Endothelial cell of hepatic sinusoid (primary cell): ENCODE measurements around the gene SPRR2D.
"Not testable (repeated sequence)": the region's sequence is repeated elsewhere in the genome, so short reads cannot be mapped to it uniquely, and the experiment has no call there.

ENCODE experiments used
- in situ Hi-C: cut with HindIII; loops from 2 replicates; pipeline ENCODE4 v1.10.0; 2017; ENCODE audit warnings: low sequenced_read_pairs

Gene SPRR2D

GRCh38 chr1:153040950-153041631, at the start of gene SPRR2D:
TSS of gene SPRR2D (minus strand) at chr1:153041120. CDS start at chr1:153040346, 774 bp downstream.
- in situ Hi-C loops = no loop called here

GRCh38 chr1:153087652-153088051, 46.7 kb upstream of the SPRR2D start:
- in situ Hi-C loops = no loop called here

- in situ Hi-C loops = no loop called here
Observed at GRCh38 chr1:153081736-153082135, 40.8 kb upstream of the SPRR2D start.

DNA sequence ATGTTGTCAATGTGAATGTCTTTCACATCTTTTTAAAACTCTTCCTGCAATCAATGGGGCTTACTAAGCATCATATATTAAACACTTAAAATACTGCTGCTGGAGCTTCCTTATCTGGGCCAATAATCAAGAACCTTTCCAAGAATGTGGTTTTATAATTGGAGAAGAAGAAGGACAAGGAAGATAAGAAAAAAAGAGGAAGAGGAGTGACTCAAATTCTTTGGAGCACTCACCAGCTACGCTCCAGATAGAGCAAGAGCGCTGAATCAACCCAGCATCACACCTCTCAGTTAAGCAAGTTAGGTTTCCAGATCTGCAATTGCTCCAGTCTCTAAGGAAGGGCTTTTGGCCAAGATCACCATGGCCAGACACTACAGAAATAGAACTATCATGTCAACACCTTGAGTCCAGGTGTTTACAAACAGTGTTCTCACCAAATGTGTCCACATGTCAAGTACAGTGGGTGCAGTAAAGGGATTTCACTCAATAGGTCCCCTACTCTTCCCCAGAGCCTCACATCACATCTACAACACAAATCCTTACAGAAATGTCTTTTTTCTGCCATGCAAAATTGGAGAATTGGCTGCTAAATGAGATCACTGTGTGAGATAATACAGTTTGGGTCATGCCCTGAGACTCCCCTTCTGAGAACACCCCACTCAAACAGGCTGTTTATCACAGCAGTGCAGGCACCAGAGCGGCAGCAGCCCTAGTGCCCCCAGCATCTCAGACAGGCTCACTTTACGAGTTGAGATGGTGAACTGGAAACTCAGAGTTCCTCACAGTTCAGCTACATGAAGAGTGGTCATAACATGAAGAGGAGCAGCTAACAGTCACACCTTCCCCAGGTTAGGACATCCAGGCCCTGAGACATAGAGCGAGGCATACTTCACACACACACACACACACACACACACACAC, 32.1 kb upstream of the SPRR2D start:
- in situ Hi-C loops = no loop called here

DNA sequence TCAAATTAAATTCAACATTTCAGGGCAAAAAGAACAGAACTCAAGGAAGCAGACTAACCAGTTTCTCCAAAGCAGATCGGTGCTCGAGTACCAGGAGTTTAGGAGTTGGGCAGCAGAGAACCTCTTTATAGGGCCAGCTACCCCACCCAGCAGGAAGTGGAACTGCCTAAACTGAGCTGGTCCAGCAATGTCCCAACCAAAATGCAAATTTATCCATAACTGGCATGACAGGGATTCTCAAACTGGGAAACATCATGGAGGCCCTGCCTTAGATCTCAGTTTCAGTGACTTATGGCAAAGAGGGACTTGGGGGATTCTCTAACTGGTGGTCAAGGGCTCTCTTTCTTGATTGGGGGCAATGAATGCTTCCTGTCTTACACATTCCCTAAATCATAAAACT, 30.6 kb upstream of the SPRR2D start, which contains the start of gene SPRR2B:
SPRR2B (minus strand) TSS at position 101 of the 400 bp plus-strand sequence. CDS start 772 bp downstream, outside the sequence.
- in situ Hi-C loops = no loop called here

DNA sequence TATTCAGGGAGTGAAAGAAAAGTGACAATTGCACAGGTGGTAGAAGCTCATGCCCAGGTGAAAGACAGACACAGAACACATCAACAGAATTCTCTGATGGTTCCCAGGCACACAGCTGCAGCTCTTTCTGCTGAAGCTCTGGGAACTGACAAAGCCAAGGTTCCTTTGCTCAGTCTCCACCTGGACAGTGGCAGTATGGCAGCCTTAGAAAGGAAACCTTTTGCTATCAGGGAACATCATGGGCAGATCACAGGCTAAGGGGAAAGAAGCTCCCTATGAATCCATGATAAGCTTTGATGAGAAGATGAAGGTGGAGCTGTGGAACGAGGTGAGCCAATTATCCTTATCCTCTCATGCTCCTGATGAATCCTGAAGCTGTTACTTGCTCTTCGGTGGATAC, 29.3 kb upstream of the SPRR2D start:
- in situ Hi-C loops = no loop called here

GRCh38 chr1:153058826-153059784, 18.2 kb upstream of the SPRR2D start:
- in situ Hi-C loops = no loop called here

DNA sequence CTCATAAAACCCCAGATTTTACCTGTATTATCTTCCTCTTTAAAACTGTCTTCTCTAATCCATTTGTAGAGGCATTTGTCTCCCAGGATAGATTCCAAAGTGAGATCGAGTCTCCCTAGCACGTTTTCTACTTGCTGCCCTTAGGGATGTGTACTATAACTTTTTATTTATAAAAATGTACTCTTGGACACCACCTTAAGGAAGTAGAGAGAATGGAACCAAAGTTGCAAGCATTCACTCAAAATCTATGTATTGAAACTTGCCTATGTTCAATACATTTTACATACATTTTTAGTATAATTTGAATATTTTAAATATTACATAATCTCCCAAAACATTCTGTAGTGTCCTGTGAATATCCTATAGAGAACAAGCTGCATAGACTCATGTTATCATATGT, 17.2 kb upstream of the SPRR2D start:
- in situ Hi-C loops = no loop called here

DNA sequence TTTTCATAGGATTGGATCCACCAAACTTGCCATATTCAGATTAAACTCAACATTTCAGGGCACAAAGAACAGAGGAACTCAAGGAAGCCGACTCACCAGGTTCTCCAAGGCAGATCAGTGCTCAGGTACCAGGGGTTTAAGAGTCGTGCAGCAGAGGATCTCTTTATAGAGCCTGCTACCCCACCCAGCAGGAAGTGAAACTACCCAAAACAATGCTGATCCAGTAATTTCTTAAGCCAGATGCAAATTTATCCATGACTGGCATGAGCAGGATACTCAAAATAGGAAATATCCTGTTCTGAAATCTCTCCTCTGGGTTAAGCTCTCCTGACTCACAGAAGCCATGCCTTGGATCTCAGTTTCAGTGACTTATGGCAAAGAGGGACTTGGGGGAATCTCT, 16.5 kb upstream of the SPRR2D start, which contains the start of gene SPRR2A:
SPRR2A (minus strand) TSS at position 138 of the 400 bp plus-strand sequence. CDS start 777 bp downstream, outside the sequence.
- in situ Hi-C loops = no loop called here

- in situ Hi-C loops = not testable (repeated sequence)
Observed at GRCh38 chr1:153056111-153056510, 15.2 kb upstream of the SPRR2D start.

DNA sequence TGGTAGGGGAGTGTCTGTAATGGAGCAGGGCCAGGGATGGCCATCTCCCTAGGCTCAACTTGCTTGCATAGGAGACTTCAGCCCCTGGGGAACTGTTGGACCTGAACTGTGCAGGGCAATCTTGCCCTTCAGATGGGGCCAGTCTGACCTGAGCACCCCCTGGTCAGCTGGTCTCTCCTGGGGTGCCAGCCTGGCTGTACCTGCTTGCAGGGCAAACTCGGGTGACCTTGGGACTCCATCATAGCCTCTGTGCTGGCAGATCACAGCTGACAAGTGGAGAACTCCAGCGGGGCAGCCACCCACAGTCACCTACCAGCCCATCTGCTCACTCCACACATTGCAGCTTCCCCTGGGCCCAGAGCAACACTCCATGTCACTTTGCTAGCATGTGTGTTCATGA, 8.3 kb upstream of the SPRR2D start:
- in situ Hi-C loops = no loop called here

DNA sequence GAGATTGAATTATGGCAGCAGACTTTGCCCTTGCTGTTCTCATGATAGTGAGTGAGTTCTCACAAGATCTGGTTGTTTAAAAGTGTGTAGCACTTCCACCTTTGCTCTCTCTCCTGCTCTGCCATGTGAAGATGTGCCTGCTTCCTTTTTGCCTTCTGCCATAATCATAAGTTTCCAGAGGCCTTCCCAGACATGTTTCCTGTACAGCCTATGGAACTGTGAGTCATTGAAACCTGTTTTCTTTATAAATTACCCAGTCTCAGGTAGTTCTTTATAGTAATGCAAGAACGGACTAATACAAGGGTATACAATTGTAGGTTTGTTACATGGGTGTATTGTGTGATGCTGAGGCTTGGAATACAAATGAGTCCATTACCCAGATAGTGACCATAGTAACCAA, 5.7 kb downstream of the SPRR2D start:
- in situ Hi-C loops = no loop called here

GRCh38 chr1:153032677-153033308, 8.1 kb downstream of the SPRR2D start:
- in situ Hi-C loops = no loop called here

DNA sequence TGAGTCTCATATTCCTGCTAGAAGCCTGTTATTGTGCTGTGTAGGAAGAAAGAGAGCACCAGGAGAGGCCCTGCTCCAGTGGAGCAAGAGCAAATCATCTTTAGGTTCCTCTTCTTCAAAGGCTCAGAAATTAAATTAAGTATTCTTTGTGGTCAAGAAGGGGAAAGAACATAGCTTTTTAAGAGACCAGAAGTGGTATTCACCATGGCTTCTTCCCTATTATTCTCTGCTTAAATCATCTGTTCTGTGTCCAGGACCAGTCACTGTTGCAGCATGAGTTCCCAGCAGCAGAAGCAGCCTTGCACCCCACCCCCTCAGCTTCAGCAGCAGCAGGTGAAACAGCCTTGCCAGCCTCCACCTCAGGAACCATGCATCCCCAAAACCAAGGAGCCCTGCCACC, 8.8 kb downstream of the SPRR2D start:
- in situ Hi-C loops = no loop called here

- in situ Hi-C loops = no loop called here
Observed at GRCh38 chr1:153030895-153031294, 10.0 kb downstream of the SPRR2D start, which contains the start of gene SPRR1B. TSS of gene SPRR1B (plus strand) at chr1:153031203. CDS start at chr1:153032346, 1,143 bp downstream.

DNA sequence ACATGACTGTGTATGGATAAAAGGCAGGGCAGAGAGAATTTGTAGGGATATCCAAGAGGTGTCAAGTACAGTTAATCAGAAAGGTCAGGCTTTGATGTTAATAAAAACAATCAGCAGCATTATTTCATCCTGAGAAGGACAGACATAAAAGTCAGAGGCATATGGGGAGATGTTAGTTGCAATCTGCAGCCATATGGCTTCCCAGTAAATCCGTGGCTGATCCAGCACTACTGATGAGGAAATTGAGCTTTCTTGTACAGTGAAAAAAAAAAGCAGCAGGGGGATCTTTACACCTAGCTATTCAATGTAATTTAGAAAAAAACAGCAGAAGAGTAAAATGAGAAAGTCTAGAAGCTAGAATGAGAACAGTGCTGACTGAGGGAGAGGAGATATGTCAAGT, 12.2 kb downstream of the SPRR2D start:
- in situ Hi-C loops = no loop called here

DNA sequence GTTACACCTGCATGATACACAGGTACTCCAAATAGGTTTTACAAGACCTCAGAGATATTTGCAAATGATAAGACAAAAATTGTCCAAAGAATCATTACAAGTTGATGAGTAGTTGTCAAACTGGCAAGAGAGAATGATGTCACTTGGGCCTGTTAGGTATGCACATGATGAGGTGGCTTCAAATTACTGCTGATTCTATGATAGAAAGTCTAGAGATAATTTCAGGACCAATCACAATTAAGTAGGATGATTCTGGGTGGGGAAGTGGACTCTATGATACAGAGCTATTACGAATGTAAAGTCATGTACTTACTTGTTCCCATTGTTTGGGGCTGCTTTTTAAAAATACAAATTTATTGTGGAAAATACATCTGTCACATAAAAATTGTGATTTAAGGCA, 15.1 kb downstream of the SPRR2D start:
- in situ Hi-C loops = no loop called here

GRCh38 chr1:153024413-153024812, 16.5 kb downstream of the SPRR2D start:
- in situ Hi-C loops = no loop called here

DNA sequence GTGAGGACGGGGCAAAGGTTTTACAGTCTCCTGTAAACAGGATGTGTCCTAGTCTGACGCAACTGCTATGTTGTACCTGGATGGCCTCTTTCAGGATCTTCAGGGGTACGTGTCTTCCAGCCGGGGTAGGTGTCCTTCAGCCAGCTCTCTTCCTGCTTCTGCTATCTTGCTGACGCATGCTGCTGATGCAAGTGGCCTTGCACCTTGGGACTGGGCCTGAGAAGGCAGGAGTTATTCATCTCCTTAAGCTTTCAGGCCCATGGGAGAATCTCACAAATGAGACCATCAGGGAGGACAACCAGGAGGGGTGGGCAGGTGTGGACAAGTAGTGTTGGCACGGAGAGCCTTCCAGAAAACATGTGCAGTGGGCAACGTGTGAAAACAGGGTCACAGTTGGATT, 17.8 kb downstream of the SPRR2D start:
- in situ Hi-C loops = no loop called here

GRCh38 chr1:153022340-153022739, 18.6 kb downstream of the SPRR2D start:
- in situ Hi-C loops = not testable (repeated sequence)
